HG02623 (cell line): ENCODE results near the gene ZDHHC12.
A peak's percentile ranks its signal among the peaks of the same experiment; 100 is the strongest.
"Not testable (repeated sequence)": the region's sequence is repeated elsewhere in the genome, so short reads cannot be mapped to it uniquely, and the experiment has no call there.

ENCODE experiments used
- ATAC-seq: cut with Tn5 transposase; IDR thresholded peaks from one replicate; pipeline ENCODE4 v1.9.1; 2021; ENCODE audit warnings: moderate library complexity; ENCODE audit not compliant: unreplicated experiment

Gene ZDHHC12

DNA sequence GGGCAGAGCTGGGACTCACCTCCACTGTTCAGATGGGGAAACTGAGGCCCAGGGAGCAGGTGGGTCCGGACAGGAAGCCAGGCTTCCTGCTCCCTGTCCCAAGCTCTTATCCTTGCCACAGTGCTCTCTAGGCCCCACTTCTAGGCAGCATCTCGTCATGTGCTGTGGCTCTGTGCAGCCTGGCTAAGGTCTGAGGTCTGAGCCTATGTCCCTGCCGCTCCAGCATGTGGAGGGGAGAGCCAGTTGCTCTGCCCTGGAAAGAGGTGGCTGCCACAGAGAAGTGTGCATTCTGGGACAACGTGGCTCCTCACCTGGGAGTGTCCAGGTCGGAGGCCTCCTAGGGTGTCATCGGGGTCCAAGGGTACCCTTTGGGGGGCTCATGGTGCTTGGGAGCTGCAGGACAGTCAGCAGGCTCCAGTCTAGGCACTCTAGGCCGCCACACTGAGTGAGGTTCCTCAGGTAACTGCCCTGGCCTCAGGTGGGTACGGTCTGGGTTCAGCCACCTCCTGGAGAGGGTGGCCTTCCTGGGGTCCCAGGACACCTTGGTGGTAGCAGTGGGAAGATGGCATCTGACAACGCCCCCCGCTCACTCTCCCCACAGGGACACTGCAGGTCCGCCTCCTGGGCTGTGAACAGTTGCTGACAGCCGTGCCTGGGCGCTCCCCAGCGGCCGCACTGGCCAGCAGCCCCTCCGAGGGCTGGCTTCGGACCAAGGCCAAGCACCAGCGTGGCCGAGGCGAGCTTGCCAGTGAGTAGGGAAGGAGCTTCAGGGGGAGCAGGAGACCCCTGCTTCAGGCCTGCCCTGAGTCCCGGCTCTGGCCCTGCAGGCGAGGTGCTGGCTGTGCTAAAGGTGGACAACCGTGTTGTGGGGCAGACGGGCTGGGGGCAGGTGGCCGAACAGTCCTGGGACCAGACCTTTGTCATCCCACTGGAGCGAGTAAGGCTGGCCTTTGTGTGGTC lies 11.2 kb downstream of the ZDHHC12 start:
- no peak for ATAC-seq

- no peak for ATAC-seq
Observed at GRCh38 chr9:128707446-128707845, 16.5 kb downstream of the ZDHHC12 start.

- no peak for ATAC-seq
Observed at GRCh38 chr9:128706671-128707381, 17.1 kb downstream of the ZDHHC12 start.

GRCh38 chr9:128706045-128706444 lies 17.9 kb downstream of the ZDHHC12 start:
- no peak for ATAC-seq

GRCh38 chr9:128705051-128705965 lies 18.6 kb downstream of the ZDHHC12 start:
- no peak for ATAC-seq

DNA sequence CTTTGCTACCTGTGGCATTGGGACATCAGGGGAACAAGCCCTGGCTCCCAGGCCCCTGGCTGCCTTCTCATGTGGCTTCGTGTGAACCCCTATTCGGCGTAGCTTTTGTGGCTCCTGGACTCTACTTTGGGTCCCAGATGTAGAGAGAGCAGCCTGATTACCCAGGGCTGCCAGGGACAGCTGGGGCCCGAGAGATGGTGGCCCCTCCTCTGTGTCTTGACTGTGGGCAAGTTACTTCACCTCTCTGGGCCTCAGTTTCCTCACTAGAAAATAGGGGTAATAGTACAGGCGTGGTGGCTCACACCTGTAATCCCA lies 19.6 kb downstream of the ZDHHC12 start:
- no peak for ATAC-seq

DNA sequence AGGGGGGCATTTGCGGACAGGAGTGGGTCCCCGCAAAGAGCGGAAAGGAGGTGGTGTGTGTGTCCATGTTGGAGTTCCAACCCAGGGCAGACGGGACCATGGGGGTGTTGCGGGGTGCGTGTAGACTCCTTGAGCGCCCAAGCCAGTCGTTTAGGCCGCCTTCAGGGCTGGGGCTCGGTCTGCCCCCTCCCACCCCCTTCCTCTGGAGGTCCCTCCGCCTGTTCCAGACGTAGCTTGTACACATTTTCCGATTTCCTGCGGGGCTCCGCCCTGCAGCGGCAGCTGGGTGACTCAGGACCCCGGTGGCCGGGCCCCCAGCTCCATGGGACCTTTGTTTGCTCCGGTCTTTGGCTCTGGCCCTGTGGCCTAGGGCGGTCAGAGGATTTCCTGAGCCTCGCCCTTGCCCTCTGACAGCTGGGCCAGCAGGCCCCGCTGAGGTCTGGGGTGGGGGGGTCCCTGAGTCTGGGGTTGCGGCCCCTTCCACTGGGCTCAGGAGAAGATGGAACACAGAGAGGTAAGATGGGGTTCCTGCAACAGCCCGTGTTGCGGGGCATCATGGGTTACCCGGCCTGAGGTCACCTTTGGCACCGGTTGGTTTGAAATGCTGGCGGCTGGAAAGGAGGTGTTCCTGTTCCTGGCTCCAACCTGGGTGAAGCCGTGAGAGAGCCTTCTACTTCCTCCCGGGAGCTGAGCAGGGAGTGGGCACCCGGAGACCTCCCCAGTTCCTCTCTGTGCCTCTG lies 20.1 kb downstream of the ZDHHC12 start:
- no peak for ATAC-seq

- no peak for ATAC-seq
Observed at GRCh38 chr9:128702949-128703615, 20.8 kb downstream of the ZDHHC12 start.

DNA sequence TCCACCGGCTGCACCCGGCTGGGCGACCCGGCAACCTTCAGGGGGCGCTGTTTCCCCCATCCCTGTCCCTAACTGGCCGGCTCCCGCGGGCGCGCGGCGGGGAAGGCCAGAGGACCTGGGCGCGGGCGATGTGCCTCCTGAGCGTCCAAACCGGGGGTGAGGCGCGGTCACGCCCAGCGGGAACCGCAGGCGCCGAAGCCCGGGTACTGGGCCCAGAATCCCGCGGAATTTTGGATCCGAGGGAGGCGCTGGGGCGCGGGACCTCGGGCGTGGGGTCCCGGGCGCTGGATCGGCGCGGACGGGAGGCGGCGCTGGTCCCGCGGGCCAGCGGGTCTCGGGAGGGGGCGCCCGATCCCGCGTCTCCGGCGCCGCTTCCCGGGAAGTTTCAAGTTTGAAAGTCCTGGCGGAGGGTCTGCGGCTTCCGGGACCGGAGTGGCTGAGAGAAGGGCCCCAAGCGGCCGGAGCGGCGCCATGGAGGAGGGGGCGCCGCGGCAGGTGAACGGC lies 21.4 kb downstream of the ZDHHC12 start, which contains the start of gene PKN3:
PKN3 (plus strand) TSS at position 59 of the 504 bp plus-strand sequence; CDS start at position 472, 413 bp downstream.
- peak; percentile 56 for ATAC-seq

DNA sequence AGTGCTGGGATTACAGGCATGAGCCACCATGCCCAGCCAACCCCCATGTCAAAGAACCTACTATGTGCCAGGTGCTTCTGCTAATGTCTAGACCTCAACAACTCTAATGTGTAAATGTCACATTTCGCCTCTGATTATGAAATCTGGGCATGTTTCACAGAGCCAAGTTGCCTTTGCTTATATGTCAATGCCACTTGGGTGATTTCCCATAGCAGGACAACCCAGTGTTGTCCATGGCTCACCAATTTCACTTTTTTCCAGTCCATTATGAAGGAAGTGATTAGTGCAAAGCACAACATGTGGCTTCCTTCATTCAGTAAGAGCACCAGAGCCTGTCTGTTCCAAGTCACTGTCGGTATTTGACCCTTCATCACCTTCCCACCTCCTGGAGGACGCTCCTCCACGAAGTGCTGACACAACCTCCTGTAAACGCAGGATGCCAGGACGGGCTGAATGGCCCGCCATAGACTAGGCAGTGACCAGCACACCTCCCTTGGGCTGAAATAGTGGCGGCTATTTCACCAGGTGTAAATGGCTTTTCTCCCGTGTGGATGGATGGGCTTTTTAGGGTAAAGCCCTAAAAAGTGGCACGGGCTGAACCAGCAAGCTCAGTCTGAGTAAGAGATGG lies 22.6 kb downstream of the ZDHHC12 start:
- no peak for ATAC-seq

DNA sequence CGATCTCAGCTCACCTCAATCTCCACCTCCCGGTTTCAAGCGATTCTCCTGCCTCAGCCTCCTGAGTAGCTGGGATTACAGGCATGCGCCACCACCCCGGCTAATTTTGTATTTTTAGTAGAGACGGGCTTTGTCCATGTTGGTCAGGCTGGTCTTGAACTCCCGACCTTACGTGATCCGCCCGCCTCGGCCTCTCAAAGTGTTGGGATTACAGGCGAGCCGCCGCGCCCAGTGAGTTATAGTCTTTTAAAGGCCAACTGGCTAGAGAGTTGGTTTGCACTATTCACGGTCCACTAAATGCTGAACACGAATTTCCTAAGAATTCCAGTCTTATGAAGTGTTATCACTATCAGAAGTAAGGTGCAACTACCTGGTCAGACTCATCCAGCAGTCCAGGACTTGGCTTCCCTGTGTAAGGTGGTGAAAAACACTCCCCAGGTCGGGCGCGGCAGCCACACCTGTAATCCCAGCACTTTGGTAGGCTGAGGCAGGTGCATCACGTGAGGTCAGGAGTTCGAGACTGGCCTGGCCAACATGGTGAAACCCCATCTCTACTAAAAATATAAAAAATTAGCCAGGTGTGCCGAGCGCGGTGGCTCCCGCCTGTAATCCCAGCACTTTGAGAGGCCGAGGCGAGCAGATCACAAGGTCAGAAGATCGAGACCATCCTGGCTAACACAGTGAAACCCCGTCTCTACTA lies 24.7 kb downstream of the ZDHHC12 start:
- ATAC-seq, result not testable (repeated sequence)

- no peak for ATAC-seq
Observed at GRCh38 chr9:128696923-128697707, 26.8 kb downstream of the ZDHHC12 start.

GRCh38 chr9:128694344-128694743 lies 29.6 kb downstream of the ZDHHC12 start:
- no peak for ATAC-seq

DNA sequence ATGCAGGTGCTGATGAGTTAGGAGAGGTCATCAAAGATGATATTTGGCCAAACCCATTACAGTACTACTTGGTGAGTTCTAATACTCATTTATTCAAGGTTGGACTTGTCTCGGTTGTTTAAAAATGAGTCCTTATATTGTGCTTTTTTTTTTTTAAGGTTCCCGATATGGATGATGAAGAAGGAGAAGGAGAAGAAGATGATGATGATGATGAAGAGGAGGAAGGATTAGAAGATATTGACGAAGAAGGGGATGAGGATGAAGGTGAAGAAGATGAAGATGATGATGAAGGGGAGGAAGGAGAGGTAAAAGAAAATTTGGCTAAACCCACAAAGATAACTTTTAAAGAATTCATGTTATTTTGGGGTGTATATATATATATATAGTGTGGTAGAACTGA lies 30.2 kb downstream of the ZDHHC12 start:
- ATAC-seq, result not testable (repeated sequence)

DNA sequence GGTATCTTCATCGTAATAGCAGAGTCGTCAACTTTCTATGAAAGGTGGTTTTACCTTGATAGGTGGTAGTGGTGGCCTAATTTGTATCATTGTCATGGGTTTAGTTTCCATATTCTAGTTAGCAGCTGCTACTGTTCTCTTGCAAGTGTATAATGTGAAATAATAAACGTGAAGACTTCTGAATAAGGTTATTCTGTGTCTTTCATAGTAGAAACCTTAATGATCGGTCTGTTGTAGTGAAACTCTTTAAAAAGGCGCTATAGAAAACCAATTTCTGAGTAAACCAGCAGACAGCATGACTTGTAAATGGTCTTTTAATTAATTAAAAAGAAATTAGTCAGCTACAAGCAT lies 33.3 kb downstream of the ZDHHC12 start:
- ATAC-seq, result no peak

GRCh38 chr9:128689820-128690683 lies 33.9 kb downstream of the ZDHHC12 start:
- ATAC-seq, result peak; percentile 9

- peak; percentile 23 for ATAC-seq
Observed at GRCh38 chr9:128689293-128689774, 34.6 kb downstream of the ZDHHC12 start.
